Gastrocnemius medialis (tissue), 4 donors: ENCODE data around the gene ATF2.

Experiments
- CTCF ChIP-seq, 5 experiments: fragments of 450-650 bp in 3 of 5; fragments of 200-600 bp in 2 of 5; sonication (generic) in 2 of 5; IDR thresholded peaks in 4 of 5; conservative IDR thresholded peaks in 1 of 5; 1 replicate in 4 of 5; 2 replicates in 1 of 5; pipeline ENCODE4 v1.5.1; 2016 to 2019; ENCODE audit warnings: antibody characterized with exemption in 5 of 5, mild to moderate bottlenecking in 3 of 5, moderate library complexity in 3 of 5
- POLR2A ChIP-seq, 2 donors: fragments of 450-650 bp; IDR thresholded peaks; one replicate each; pipeline ENCODE4 v1.6.1; 2017; ENCODE audit warnings: antibody characterized with exemption in 2 of 2, mild to moderate bottlenecking in 2 of 2, moderate library complexity in 2 of 2

- no peak for TF ChIP-seq CTCF (IDR thresholded peaks at IDR 0.05 in 4 of 5, conservative IDR thresholded peaks at IDR 0.05 in 1 of 5)
- TF ChIP-seq POLR2A (IDR thresholded peaks at IDR 0.05): no peak
Measured at GRCh38 chr2:175164235-175164634, 3.8 kb downstream of the ATF2 start.
